Suprapubic skin (tissue), 3 donors: Measurements from ENCODE around the gene ITGAE.

ENCODE experiments used
- POLR2AphosphoS5 ChIP-seq, 3 donors: sonication (generic); formaldehyde crosslinking; IDR thresholded peaks; one replicate each; pipeline ENCODE4 v1.6.1; 2017; ENCODE audit warnings: antibody characterized with exemption in 3 of 3
- TF ChIP-seq, protein P1 (sequence below), 2 donors: fragments of 200-600 bp in 1 of 2; fragments of 450-650 bp in 1 of 2; sonication (generic) in 1 of 2; IDR thresholded peaks; one replicate each; pipeline ENCODE4 v1.5.1; 2016 to 2019; ENCODE audit warnings: antibody characterized with exemption in 2 of 2, mild to moderate bottlenecking in 1 of 2, moderate library complexity in 1 of 2

- no peak for TF ChIP-seq POLR2AphosphoS5 (IDR thresholded peaks at IDR 0.05)
- TF ChIP-seq, protein P1, sequence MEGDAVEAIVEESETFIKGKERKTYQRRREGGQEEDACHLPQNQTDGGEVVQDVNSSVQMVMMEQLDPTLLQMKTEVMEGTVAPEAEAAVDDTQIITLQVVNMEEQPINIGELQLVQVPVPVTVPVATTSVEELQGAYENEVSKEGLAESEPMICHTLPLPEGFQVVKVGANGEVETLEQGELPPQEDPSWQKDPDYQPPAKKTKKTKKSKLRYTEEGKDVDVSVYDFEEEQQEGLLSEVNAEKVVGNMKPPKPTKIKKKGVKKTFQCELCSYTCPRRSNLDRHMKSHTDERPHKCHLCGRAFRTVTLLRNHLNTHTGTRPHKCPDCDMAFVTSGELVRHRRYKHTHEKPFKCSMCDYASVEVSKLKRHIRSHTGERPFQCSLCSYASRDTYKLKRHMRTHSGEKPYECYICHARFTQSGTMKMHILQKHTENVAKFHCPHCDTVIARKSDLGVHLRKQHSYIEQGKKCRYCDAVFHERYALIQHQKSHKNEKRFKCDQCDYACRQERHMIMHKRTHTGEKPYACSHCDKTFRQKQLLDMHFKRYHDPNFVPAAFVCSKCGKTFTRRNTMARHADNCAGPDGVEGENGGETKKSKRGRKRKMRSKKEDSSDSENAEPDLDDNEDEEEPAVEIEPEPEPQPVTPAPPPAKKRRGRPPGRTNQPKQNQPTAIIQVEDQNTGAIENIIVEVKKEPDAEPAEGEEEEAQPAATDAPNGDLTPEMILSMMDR (IDR thresholded peaks at IDR 0.05): no peak
Observed at GRCh38 chr17:3666516-3666915, 134.5 kb downstream of the ITGAE start.
